OCI-LY1 (cell line): ENCODE data around the gene TTC38.

Experiments
- CTCF ChIP-seq: fragments of 200-600 bp; sonication (generic), shearing (Covaris generic); IDR thresholded peaks from 2 replicates; pipeline ENCODE4 v1.5.1; 2017; ENCODE audit warnings: mild to moderate bottlenecking, antibody characterized with exemption, low read length, moderate library complexity, mixed read lengths
- EZH2 ChIP-seq: fragments of 200-600 bp; sonication (generic), shearing (Covaris generic); IDR thresholded peaks from 2 replicates; pipeline ENCODE4 v1.8.0; 2017; ENCODE audit warnings: borderline replicate concordance, mixed run types, mild to moderate bottlenecking, antibody characterized with exemption, low read length, moderate library complexity, mixed read lengths

DNA sequence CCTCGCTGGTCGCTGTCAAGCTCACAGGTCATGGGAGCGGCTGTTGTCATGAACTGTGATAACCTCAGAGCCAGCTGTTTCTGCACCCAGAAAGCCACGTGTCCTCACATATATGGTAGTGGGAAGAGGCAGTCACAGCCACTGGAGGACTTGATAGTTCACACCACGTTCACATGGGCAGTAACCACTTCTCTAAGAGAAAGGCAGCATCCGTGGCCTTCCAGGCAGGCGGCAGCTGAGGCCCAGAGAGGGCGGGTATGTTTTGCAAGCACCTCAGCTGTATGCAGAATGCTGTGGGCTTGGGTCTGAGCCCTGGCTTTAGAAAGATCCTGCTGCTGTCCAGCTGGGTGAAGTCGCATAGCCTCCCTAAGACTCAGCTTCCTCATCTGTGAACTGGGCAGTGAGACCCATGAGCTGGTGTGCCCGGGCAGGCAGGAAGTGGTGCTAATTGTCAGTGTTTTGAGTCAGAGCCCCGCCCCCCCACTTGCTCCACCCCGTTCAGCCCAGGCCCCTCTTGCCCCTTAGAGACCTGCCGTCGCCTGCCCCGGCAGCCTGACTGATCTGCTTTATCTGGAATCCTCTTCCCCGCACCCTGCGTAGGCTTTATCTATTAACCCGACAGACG is 13.3 kb downstream of the TTC38 start:
- TF ChIP-seq CTCF: no peak
- no peak for TF ChIP-seq EZH2
